Fibroblast of skin of back (primary cell): ENCODE results near the gene C17orf67.

Experiments used
- DNase-seq: peaks from one replicate; pipeline ENCODE4 v3.0.0-alpha.2; 2013

C17orf67 gene

GRCh38 chr17:56833057-56833808 lies 487 bp downstream of the C17orf67 start:
- DNase-seq: peak; percentile 40

- DNase-seq: no peak
These were observed 1.3 kb downstream of the C17orf67 start for GRCh38 chr17:56832446-56832845.

- DNase-seq: no peak
These were observed 2.2 kb downstream of the C17orf67 start for GRCh38 chr17:56831369-56832095.

GRCh38 chr17:56830726-56831368 lies 2.9 kb downstream of the C17orf67 start:
- DNase-seq: no peak

GRCh38 chr17:56826611-56827414 lies 6.9 kb downstream of the C17orf67 start:
- no peak for DNase-seq

- no peak for DNase-seq
These were observed 9.2 kb downstream of the C17orf67 start for GRCh38 chr17:56824503-56824902.

GRCh38 chr17:56823848-56824247 lies 9.9 kb downstream of the C17orf67 start:
- no peak for DNase-seq

- DNase-seq: no peak
These were observed 11.0 kb downstream of the C17orf67 start for GRCh38 chr17:56822725-56823124.

- DNase-seq: no peak
These were observed 11.7 kb downstream of the C17orf67 start for GRCh38 chr17:56821847-56822534.

- no peak for DNase-seq
These were observed 13.5 kb downstream of the C17orf67 start for GRCh38 chr17:56820207-56820606.

- peak; percentile 72 for DNase-seq
These were observed 14.1 kb downstream of the C17orf67 start for GRCh38 chr17:56819431-56820145.

- no peak for DNase-seq
These were observed 14.7 kb downstream of the C17orf67 start for GRCh38 chr17:56819030-56819429.

GRCh38 chr17:56817066-56817465 lies 16.7 kb downstream of the C17orf67 start:
- DNase-seq: no peak

- DNase-seq: peak; percentile 48
These were observed 18.0 kb downstream of the C17orf67 start for GRCh38 chr17:56815711-56816110.

GRCh38 chr17:56812901-56813388 lies 20.8 kb downstream of the C17orf67 start:
- no peak for DNase-seq

- DNase-seq: no peak
These were observed 22.6 kb downstream of the C17orf67 start for GRCh38 chr17:56810891-56811775.

GRCh38 chr17:56810343-56810742 lies 23.4 kb downstream of the C17orf67 start:
- no peak for DNase-seq

- DNase-seq: no peak
These were observed 23.9 kb downstream of the C17orf67 start for GRCh38 chr17:56809820-56810179.

- no peak for DNase-seq
These were observed 24.5 kb downstream of the C17orf67 start for GRCh38 chr17:56809106-56809819.

- no peak for DNase-seq
These were observed 25.2 kb downstream of the C17orf67 start for GRCh38 chr17:56808503-56808902.
